Caco-2 (cell line): Measurements from ENCODE around the gene C19orf25. TPM values are rescaled to one million over a fixed set of nuclear protein-coding genes. Genes with fewer than 3 reads are reported as not detected.

ENCODE experiments used
- BruUV-seq: library from RNA; stranded (reverse); fragments of 400-500 nt; replicated peaks from 2 replicates; lab custom pipeline; 2021; lab: Mats Ljungman, UMichigan
- CTCF ChIA-PET: fragments of 300-600 bp; sonication (Branson Sonifier 250); formaldehyde crosslinking; loops from one replicate; lab custom pipeline; 2022; ENCODE audit warnings: antibody characterized with exemption; lab: Charles Lee
- POLR2A ChIA-PET: fragments of 300-600 bp; sonication (Branson Sonifier 250); formaldehyde crosslinking; loops from one replicate; lab custom pipeline; 2022; ENCODE audit warnings: antibody characterized with exemption; lab: Charles Lee
- DNase-seq, 2 experiments: peaks; one replicate each; pipeline versions ENCODE4 v3.0.0 to v3.0.0-alpha.2; 2020 to 2022
- H3K27me3 ChIP-seq: replicated peaks from 2 replicates; pipeline ENCODE4 v1.6.0; 2011; ENCODE audit warnings: low read length; ENCODE audit not compliant: control insufficient read depth, insufficient read depth
- H3K36me3 ChIP-seq: 2 replicates; pipeline ENCODE4 v1.5.1; 2011; ENCODE audit warnings: low read length; ENCODE audit not compliant: control insufficient read depth, insufficient read depth
- H3K4me1 ChIP-seq: fragments of 250-450 bp; sonication (Bioruptor Pico); 2 replicates; pipeline ENCODE4 v1.5.1; 2020; ENCODE audit warnings: mild to moderate bottlenecking
- H3K4me3 ChIP-seq: 2 replicates; pipeline ENCODE4 v1.5.1; 2011; ENCODE audit warnings: low read depth, mild to moderate bottlenecking, control low read depth, low read length
- H3K9me3 ChIP-seq: fragments of 250-450 bp; sonication (Bioruptor Pico); 2 replicates; pipeline ENCODE4 v1.5.1; 2020; ENCODE audit warnings: mild to moderate bottlenecking, moderate library complexity
- H3K27ac Mint-ChIP-seq: one replicate; pipeline ENCODE4 v1.8.0; 2022; ENCODE audit warnings: mixed read lengths; ENCODE audit not compliant: unreplicated experiment
- H3K27me3 Mint-ChIP-seq: one replicate; pipeline ENCODE4 v1.8.0; 2022; ENCODE audit warnings: mixed read lengths; ENCODE audit not compliant: insufficient read depth, unreplicated experiment
- H3K36me3 Mint-ChIP-seq: one replicate; pipeline ENCODE4 v1.8.0; 2022; ENCODE audit warnings: mild to moderate bottlenecking, mixed read lengths; ENCODE audit not compliant: insufficient read depth, unreplicated experiment
- H3K4me1 Mint-ChIP-seq: one replicate; pipeline ENCODE4 v1.8.0; 2022; ENCODE audit warnings: low read depth, mixed read lengths; ENCODE audit not compliant: unreplicated experiment
- H3K4me3 Mint-ChIP-seq: one replicate; pipeline ENCODE4 v1.8.0; 2022; ENCODE audit warnings: mild to moderate bottlenecking, moderate library complexity, mixed read lengths; ENCODE audit not compliant: unreplicated experiment
- H3K9me3 Mint-ChIP-seq: one replicate; pipeline ENCODE4 v1.8.0; 2022; ENCODE audit warnings: mixed read lengths; ENCODE audit not compliant: unreplicated experiment
- CTCF ChIP-seq, 2 experiments: fragments of 200-600 bp in 1 of 2; IDR thresholded peaks; 1 replicate in 1 of 2; 2 replicates in 1 of 2; pipeline versions ENCODE4 v1.5.1 to v1.8.0; 2011 to 2022; ENCODE audit warnings: antibody characterized with exemption in 1 of 2, control low read depth in 1 of 2, inconsistent platforms in 1 of 2, low read depth in 1 of 2, low read length in 1 of 2, mild to moderate bottlenecking in 1 of 2, moderate library complexity in 1 of 2; ENCODE audit not compliant: insufficient read depth in 1 of 2, severe bottlenecking in 1 of 2, unreplicated experiment in 1 of 2
- intact Hi-C: fragments of 100-400 bp; cut with micrococcal nuclease; formaldehyde crosslinking; loops from one replicate; pipeline ENCODE4 v1.10.0; 2022; ENCODE audit not compliant: unreplicated experiment
- total RNA-seq: library from RNA; stranded (reverse); gene quantifications from 2 replicates; pipeline ENCODE4 v1.2.3, GENCODE V29; 2022

C19orf25 gene
- total RNA-seq, 1 experiment from 2014 or later, result 41.9 TPM

GRCh38 chr19:1495051-1495798, 16.2 kb upstream of the C19orf25 start:
- peaks cover 26% of the 10 kb centered on the region for H3K36me3 Mint-ChIP-seq
- BruUV-seq, result no TSS peak
- H3K4me3 Mint-ChIP-seq, result no peak overlapping the region
- H3K4me1 Mint-ChIP-seq, result peaks cover 21% of the 10 kb centered on the region
- no peak for DNase-seq
- H3K27me3 Mint-ChIP-seq, result no peaks in the 10 kb centered on the region
- intact Hi-C loops, result no loop called here
- Histone ChIP-seq H3K27me3 (no peaks in the 10 kb centered on the region), H3K36me3 (no peaks in the 10 kb centered on the region; the same call in none of the 2 replicates), H3K4me1 (peaks cover 49% of the 10 kb centered on the region), H3K4me3 (no peak overlapping the region), H3K9me3 (peaks cover 5% of the 10 kb centered on the region; the same call in 1 of the 2 replicates)
- ChIA-PET POLR2A (no interaction called here), CTCF (no interaction called here)
- H3K9me3 Mint-ChIP-seq, result no peaks in the 10 kb centered on the region
- H3K27ac Mint-ChIP-seq, result no peak overlapping the region
- no peak for TF ChIP-seq CTCF (IDR thresholded peaks at IDR 0.05; ENCODE audit: insufficient read depth in 1 of 2, low read depth in 1 of 2, low read length in 1 of 2, severe bottlenecking in 1 of 2, unreplicated experiment in 1 of 2)

- Histone ChIP-seq H3K4me1 (peaks cover 56% of the 10 kb centered on the region), H3K9me3 (no peaks in the 10 kb centered on the region), H3K4me3 (no peak overlapping the region), H3K36me3 (no peaks in the 10 kb centered on the region; the same call in none of the 2 replicates), H3K27me3 (no peaks in the 10 kb centered on the region)
- H3K9me3 Mint-ChIP-seq, result no peaks in the 10 kb centered on the region
- no TSS peak for BruUV-seq
- peaks cover 19% of the 10 kb centered on the region for H3K36me3 Mint-ChIP-seq
- POLR2A ChIA-PET, result no interaction called here
- DNase-seq, result no peak
- no peak overlapping the region for H3K27ac Mint-ChIP-seq
- peaks cover 21% of the 10 kb centered on the region for H3K4me1 Mint-ChIP-seq
- no peak for TF ChIP-seq CTCF (IDR thresholded peaks at IDR 0.05; ENCODE audit: insufficient read depth in 1 of 2, low read depth in 1 of 2, low read length in 1 of 2, severe bottlenecking in 1 of 2, unreplicated experiment in 1 of 2)
- intact Hi-C loops, result no loop called here
- CTCF ChIA-PET, result no interaction called here
- H3K4me3 Mint-ChIP-seq, result no peak overlapping the region
- H3K27me3 Mint-ChIP-seq, result no peaks in the 10 kb centered on the region
Measured at GRCh38 chr19:1494115-1494815, 15.2 kb upstream of the C19orf25 start.

- H3K9me3 ChIP-seq, result no peaks in the 10 kb centered on the region
- H3K27ac Mint-ChIP-seq, result peak overlapping the region; percentile 88
- H3K4me3 Mint-ChIP-seq, result peak overlapping the region; percentile 89
- CTCF ChIA-PET, result interaction anchor here (0.5 kb wide), 1 partner anchor 96 kb away, joined by 5 read pairs; no protein-coding TSS in a partner anchor
- H3K36me3 Mint-ChIP-seq, result peaks cover 14% of the 10 kb centered on the region
- TF ChIP-seq CTCF (IDR thresholded peaks at IDR 0.05; ENCODE audit: insufficient read depth in 1 of 2, low read depth in 1 of 2, low read length in 1 of 2, severe bottlenecking in 1 of 2, unreplicated experiment in 1 of 2), result no peak
- H3K4me1 Mint-ChIP-seq, result peaks cover 21% of the 10 kb centered on the region
- peak overlapping the region; percentile 18 for H3K4me3 ChIP-seq
- no peaks in the 10 kb centered on the region for H3K27me3 ChIP-seq
- H3K27me3 Mint-ChIP-seq, result no peaks in the 10 kb centered on the region
- no TSS peak for BruUV-seq
- DNase-seq, result no peak
- POLR2A ChIA-PET, result no interaction called here
- H3K4me1 ChIP-seq, result peaks cover 50% of the 10 kb centered on the region
- H3K36me3 ChIP-seq, result no peaks in the 10 kb centered on the region; the same call in none of the 2 replicates
- intact Hi-C loops, result no loop called here
- H3K9me3 Mint-ChIP-seq, result no peaks in the 10 kb centered on the region
Measured at GRCh38 chr19:1492474-1493006, 13.5 kb upstream of the C19orf25 start.
